Activated naive CD8-positive, alpha-beta T cell treated with anti-CD3 and anti-CD28 coated beads, Interleukin-2, amount 50 U/mL, for 16 hours (primary cell): Measurements from ENCODE around the gene PDE1C.

Experiments
- DNase-seq: peaks from one replicate; pipeline ENCODE4 v3.0.0-alpha.2; 2020; ENCODE audit warnings: low read depth, low spot score

The PDE1C gene

DNA sequence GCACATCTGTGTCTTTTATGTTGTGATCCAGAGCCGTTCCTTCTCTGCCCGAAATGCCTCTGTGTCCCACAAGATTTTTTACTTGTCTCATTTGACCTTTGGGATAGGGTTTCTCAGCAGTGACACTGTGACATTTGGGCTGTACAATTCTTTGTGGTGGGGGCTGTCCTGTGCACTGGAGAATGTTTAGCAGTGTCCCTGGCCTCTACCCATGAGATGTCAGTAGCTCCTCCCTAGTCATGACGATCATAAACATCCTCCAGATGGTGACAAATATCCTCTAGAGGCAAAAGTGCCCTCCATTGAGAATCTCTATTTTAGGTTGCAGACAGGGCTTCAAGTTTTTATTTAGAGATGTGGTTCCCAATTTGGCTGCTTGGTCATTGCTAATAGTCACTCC is 291.9 kb downstream of the PDE1C start:
- no peak for DNase-seq

DNA sequence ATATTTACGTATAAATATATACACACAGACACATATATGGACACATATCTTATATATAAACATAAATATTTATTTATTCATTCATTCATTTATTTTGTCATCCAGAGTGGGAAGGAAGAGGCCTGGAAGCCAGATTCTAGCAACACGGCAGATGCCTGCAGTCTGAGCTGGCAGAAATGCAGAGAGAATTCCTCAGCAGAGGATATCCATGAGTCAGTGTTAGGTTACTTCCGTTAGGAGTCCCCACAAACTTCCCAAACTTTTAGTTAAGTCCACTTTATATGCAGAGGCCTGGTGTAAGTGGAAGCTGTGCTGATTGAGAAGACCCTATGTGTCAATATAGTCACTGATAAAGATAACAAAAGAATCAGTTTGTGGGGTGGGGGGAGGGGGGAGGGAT is 293.6 kb downstream of the PDE1C start:
- no peak for DNase-seq

DNA sequence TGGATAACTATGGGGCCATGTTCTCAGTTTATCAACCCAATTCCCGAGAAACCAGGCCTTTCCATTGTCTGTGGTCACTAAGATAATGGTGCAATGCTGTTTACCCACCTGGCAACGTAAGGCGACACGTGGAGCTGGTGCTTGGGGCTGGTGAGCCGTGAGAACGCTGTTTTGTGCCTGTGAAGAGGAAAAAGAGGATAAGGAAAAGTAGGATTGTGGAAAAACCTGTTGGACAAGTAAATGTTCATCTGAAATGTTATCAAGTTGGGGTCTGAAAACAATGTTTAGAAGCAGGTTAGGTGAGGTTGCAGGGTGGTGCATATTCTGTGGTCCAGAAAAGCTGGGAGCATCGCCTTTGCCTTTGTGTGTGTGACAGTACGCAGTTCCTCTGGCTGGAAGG is 294.7 kb downstream of the PDE1C start:
- no peak for DNase-seq

DNA sequence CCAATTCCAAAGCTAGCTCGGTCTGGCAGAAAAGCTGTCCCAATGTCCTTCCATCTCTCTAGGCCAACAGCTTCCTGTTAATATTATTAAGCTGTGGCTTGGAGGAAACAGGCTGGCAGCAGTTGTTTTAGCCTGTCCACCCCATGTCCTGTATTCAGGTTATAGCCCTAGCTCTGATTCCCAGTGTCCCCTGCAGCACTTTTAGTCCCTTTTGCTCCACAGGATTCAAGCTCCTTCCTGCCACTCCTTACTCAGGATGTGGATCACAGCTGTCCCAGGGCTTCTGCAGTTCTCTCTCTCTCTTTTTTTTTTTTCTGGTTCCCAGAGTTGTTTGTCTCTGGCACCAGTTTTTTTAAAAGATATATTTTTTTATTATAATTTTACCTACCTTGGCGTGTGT is 298.0 kb downstream of the PDE1C start:
- no peak for DNase-seq

DNA sequence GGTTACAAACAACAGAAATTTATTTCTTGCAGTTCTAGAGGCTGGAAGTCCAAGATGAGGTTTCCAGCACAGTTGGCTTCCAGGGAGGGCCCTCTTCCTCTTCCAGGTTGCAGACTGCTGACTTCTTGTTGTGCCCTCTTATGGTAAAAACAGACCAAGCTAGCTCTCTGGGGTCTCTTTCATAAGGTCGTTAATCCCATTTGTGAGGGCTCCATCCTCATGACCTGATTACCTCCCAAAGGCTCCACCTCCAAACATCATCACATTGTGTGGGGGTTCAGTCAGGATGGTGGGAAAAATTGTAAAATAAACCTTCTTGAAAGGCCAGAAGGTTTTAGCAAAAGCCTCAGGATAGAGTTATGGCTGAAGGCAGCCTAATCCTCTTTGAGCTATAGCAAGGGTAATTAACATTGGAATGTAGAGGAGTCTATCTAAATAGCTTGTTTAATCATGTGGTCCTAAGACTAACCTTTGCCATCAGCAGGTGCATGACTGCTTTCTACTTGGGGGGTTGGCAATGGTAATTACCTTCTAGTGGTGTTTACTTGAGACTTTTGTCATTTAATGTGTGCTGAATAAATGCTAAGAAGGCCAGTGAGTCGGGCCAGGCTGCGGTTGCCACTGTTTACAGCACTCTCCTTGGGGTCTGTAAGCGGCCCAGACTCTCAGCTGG is 302.4 kb downstream of the PDE1C start:
- no peak for DNase-seq

DNA sequence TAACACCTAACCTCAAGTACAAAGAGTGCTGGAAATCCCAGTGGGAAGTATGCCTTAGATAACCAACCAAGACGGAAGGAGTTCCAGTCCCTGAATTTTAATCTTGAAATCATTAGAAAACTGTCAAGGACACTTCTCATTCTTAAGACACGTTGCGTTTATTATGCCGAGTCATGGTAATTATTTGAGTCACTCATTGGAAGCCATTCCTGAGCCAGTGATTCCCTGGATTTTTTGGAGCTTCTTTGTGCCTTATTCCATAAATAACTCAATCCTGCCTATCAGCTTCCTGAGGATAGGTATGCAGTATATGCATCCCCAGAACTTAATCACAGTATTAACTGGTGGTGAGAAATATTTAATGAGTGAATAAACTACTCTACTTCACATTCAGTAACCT is 305.7 kb downstream of the PDE1C start:
- DNase-seq, result no peak

DNA sequence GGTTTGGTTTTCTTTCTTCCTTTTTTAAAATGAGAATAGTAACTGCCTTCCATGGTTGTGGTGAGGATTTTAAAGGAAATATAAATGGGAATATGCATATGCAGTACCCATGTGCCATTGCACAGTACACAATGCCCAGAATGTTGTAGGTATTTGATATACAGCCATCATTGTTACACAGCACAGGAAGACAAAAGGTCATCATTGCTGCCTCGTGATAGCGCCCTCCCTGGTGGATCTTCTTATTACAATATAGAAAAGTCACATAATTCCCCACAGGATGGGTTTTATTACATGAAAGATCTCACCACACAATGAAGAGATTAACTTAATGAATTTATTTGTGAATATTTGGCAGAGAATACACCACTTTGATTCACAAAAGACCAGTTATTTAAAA is 306.7 kb downstream of the PDE1C start:
- no peak for DNase-seq

DNA sequence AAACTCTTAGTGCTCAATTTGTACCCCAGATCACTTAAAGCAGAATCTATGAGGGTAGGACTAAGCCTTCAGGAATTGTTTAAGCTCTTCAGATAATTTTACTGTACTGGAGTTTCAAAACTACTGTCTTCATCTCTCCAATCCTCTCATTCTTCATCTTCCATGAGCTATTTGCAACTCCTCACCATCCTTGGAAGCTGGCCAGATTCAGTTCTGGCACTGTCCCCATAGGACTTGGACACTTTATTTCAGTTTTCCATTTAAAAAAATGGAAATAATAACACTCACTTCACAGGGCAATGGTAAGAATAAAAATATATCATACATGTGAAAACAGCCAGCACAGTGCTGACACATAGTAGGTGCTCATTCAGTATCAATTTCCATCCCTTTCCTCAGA is 308.6 kb downstream of the PDE1C start:
- no peak for DNase-seq

DNA sequence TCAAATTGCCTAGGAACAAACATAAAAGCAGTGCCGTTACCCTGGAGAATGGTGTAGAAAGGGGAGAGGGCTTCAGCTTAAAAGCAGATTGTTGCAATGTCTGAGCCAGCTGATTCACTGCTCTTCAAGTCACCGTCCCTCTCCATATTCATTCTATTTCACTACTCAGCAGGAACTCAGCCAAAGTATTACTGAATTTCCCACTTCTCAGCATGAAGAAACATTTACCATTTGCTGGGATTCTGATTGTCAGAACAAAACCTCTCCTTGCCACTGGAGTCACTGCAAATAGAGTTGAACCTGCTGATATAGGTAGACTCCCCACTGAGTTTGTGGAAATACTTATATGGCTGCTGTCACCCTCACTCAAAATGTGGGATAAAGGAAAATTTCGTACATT is 311.5 kb downstream of the PDE1C start:
- DNase-seq, result no peak

DNA sequence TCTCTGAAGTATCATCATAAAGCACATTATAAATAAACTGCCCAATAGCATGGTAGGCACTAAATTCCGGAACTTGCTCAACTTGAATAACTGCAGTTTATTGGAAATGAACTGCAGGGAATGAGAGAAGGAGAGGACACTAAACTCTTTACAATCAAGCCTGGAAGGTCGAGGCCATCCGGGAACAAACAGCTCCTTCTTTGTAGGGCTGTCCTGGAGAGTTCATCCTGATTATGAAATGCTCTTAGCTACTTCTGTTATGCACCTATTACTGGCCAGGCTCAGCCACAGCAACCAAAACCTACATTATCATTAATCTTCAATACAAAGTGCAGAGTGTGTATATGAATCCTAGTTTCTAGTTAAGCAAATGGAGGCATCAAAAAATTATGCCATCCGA is 318.5 kb downstream of the PDE1C start:
- DNase-seq, result no peak

DNA sequence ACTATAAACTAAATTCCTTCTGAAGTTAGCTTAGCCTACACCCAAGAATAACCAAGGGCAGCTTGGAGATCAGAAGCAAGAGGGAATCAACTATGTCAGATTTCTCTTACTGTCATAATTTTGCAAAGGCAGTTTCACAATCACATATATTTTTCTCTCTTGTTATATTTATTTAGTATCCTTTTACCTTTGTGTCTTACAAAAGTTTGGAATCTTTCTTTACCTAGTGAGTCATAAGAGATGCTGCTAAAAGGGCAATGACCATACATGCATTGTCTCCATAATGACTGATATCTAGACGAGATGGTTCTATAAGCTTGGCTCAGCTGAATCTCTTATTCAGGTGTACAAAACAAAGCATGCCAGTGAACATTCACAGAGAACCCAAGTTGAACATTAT is 322.1 kb downstream of the PDE1C start:
- no peak for DNase-seq

DNA sequence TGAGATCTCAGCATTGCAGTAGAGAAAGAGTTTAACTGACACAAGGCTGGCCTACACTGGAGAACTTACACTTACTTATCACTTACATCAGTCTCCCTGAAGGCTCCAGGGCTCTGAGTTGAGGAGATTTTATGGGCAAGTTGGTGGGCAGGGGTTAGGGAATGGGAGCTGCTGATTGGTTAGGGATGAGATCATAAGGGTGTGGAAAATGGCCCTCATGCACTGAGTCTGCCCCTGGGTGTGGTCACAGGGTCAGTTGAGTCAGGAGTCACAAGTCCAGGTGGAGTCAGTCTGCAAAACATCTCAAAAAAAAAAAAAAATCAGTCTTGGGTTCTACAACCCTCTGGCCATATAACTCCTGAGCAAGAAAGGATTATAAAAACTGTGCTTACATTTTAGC is 322.7 kb downstream of the PDE1C start:
- no peak for DNase-seq

DNA sequence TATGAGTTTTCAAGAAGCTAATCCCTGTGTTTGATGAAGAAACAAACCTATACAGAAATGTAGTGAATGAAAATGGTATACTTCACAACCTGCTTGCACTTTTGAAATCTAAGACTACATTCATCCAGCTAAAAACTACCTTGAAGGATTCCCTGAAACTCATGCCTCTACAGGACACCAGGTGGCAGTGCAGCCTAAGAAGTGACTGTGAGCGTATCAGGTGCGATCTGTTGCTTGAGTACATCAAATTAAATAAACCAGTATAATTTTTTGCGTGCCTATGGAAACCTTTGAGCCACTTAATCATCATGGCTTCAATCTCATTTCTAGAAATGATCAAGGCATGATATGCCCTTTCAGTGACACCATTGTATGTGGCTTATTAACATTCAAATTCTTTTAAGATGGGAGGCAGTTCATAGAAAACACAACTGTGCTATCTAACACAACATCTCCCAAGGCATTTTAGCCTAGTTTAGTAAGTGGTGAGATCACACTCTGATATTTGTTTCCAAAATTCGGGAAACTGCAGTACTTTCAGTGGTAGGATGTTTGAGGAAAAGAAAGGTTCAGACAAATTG is 325.8 kb downstream of the PDE1C start:
- no peak for DNase-seq

DNA sequence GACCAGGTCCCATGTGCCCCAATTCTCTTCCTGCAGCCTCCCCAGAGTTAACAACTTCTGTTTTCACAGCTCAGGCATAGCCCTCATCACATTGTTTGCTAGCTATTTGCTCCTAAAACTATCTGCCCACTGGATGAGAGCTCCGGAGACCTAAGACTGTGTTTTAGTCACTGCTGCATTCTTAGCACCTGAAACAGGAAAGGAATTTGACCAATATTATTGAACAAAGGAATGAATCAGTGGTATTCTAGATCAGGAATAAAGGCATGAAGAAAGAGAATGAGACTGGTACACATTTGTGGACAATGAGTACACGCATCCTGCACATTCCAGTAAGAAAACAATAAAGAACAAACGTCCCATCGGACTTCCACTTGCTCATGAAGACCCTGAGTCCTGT is 328.4 kb downstream of the PDE1C start:
- DNase-seq, result no peak

DNA sequence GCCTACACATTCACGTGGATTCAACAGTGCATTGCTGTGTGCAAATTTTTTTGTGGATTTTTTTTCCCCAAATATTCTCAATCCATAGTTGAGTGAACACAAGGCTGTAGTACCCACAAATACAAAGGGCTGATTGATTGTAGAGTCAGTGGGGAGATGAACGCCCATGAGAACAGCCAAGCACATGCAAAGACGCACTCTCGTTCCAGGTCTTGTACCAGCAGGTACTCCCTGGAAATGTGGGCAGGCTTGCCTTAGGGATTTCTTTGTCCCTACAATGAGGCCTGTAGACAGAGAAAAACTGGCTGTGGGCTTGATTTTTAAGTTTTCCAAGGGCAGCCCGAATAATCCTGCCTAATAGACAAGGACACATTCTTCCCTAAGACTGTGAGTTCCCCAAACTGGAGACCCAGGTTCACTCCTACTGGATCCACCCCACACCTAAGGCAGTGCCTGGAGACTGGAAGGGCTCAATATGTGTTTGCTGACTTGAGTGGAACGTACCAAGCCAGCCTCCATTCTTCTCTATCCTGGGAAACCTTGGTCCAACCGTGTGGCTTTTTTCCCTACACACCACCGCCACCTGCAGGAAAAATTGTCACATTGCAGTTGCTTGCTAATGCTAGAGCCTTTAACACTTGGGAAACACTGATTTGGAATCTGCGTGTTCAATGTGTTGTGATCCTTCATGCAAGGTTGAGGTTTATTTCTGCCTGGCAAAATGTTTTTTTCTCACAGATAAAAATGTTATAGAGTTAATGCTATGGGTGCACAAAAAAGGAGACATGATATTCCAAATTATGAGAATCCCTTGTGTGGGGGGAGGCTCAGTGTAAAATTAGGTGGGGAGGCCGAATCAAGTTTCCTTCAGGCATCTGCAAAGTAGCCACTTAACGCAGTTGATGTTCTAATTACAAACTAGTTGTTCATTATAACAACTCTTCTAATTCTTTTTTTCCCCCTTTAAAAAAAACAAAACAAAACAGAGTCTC is 333.9 kb downstream of the PDE1C start:
- no peak for DNase-seq

DNA sequence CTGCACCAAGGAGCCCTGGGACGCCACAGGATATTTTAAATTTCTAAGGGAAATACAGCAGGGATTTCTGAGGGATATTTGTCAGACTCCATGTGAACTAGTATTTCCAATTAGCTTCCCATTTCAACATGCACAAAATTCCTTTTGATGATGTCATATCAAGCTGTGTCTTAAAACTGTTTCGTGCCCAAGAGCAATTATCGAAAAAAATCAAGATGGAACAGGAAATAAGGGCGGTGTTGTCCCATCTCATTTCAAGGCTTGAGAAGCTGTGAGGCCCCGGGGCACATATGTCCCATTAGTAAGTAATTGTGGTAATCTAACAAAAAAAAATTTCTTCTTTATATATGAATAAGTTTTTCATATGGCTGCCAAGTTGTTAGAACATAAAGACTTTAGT is 335.8 kb downstream of the PDE1C start:
- no peak for DNase-seq

DNA sequence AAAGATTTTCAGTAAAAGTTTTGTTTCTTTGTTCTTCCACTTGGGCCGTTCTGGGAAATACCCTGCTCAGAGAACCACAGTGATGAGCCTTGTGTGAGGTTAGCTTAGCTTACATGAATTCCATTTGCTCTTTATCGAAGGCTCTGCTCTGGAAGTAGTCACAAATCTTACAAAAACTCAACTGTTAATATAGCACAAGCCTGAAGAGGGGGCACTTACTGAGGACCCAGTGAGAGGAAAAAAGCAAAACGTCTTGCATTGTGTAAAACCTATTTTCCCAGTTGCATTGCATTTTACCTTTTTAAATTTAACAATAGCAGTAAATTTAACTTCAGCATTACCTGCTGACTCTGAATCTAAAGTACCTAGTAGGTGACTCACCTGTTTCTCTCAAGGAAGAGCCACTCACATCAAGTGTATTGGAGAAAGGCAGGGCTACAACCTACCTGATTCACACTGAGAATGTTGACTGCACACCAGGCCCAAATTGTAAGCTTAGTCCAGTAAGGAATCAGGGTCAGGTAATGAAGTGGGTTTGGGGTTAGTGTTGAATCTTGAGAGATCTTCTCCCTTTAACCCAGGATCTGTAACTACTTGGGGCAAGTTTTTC is 340.9 kb downstream of the PDE1C start:
- no peak for DNase-seq

DNA sequence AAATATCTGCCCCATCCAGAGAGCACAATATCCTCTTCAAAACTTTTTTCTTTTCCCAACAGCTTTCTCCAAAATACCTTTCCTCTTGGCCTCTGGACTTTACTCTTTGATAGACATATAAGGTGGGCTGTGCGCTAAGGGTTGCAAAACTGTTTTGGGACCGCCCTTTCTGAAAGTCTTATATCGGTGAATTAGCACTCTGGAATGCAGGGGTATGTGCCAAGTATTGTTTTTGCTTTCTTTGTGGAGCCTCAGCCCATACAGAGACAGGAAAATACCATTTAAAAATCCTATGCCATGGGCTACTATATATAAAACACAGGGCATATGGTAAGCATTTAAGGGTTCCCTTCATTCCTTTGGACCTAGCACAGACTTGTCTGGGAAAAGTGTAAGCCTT is 345.5 kb downstream of the PDE1C start:
- DNase-seq, result no peak

DNA sequence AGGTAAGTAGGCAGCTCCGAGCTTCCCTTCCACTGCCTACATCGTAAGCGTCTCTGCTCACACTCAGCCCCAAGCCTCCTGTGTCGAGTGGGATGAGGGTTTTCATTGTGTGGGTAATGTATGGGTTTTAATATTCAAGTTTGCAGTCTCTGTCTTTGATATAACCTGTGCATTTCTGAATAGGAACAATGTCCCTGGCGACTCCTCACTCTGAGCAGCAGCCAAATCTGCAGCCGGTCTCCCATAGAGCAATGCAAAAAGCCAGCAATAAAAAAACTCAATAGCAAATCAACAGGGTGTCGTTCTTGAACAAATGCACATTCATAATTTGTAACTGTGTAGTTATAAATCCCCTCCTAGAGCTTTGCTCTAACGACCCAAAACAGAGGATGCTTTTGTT is 349.8 kb downstream of the PDE1C start:
- DNase-seq, result no peak

DNA sequence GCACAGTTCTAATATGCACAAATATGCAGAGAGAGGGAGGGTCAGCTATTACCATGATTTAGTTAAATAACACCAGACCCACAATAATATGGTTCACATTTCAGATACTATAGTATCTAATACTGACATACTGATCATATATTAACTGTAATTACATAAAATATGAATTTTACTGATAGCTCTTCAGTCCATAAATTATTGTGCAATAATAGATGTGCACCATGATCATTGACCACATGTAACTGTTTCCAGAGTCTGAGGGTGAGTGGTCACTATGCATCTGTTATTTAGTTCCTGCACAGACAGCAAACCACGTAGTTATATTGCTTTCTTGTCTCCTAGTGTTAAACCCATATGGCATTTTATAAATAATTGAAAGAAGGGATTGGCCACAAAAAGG is 353.9 kb downstream of the PDE1C start:
- no peak for DNase-seq

DNA sequence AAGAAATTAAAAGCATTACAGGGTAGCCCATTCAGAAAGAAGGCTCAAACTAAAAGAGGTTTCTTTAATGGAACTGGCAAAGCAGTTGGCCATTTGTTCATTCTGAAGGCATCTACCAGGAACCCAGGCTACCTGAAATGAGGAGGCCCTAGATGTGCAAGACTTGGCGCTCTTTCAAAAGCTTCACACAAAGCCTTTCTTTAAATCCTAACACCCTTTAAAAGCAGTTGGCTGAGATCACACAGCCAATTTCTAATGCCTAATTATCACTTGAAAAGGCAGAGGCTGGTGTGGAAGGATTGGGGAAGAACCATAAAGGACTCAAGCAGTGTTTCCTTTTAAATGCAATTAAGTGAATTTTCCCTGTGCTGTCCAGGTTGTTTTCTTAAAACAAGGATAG is 360.0 kb downstream of the PDE1C start:
- DNase-seq, result no peak

DNA sequence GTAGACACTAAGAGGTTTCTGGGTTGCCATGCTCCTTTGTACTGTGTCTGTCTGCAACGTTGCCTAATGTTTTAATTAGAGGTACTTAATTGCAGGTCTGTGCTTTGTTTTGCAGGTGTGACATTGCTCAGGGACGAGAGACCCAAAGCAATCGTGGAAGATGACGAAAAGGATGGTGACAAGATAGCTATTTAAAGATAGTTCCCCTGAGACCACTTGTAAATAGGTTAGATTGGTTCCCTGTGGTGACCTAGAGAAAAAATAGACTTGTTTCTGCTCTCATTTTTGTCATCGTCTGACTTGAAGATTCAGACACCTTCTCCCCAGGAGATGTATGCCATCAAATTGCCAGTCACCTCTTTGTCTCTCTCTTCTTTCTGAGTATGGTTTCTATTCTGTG is 363.1 kb downstream of the PDE1C start:
- DNase-seq, result no peak
